GM12878 (cell line): Measurements from ENCODE around the gene CYB561A3. TPM values are rescaled to one million over a fixed set of nuclear protein-coding genes. Genes with fewer than 3 reads are reported as not detected.

Experiments used
- ATAC-seq: fragments of 200-7000 bp; cut with Tn5 transposase; 3 replicates; pipeline ENCODE4 v1.9.1; 2020; ENCODE audit warnings: mild to moderate bottlenecking, moderate library complexity
- BruUV-seq: library from RNA; stranded (reverse); fragments of 400-500 nt; replicated peaks from 2 replicates; lab custom pipeline; 2021; lab: Mats Ljungman, UMichigan
- CTCF ChIA-PET: fragments of 300-600 bp; sonication (Branson Sonifier 250); formaldehyde crosslinking; extraction: SDS; loops from one replicate; lab custom pipeline; 2021; ENCODE audit warnings: inconsistent platforms; lab: Yijun Ruan, JAX
- POLR2A ChIA-PET: fragments of 350-600 bp; formaldehyde crosslinking; extraction: SDS; loops from one replicate; lab custom pipeline; 2021; ENCODE audit warnings: inconsistent platforms; lab: Charles Lee
- RAD21 ChIA-PET: fragments of 300-600 bp; sonication (Branson Sonifier 250); formaldehyde crosslinking; loops from one replicate; lab custom pipeline; 2023; ENCODE audit warnings: antibody characterized with exemption; ENCODE audit not compliant: unreplicated experiment; lab: Charles Lee
- SMC1A ChIA-PET: fragments of 300-600 bp; sonication (Branson Sonifier 250); formaldehyde crosslinking; loops from one replicate; lab custom pipeline; 2023; ENCODE audit not compliant: unreplicated experiment, uncharacterized antibody; lab: Charles Lee
- DNase-seq: peaks from one replicate; pipeline ENCODE4 v3.0.0-alpha.2; 2011; ENCODE audit warnings: low read depth, low spot score
- FAIRE-seq: peaks from 3 replicates; lab custom pipeline; 2011; peaks lifted over from hg19 to GRCh38; lab: Jason Lieb, UNC
- H2AFZ ChIP-seq: 2 replicates; pipeline ENCODE4 v1.6.0; 2011; ENCODE audit warnings: low read depth, low read length, control low read depth; ENCODE audit not compliant: control insufficient read depth
- H3K27ac ChIP-seq: 2 replicates; pipeline ENCODE4 v1.5.1; 2011; ENCODE audit warnings: control low read depth; ENCODE audit not compliant: control insufficient read depth, insufficient read depth
- H3K27me3 ChIP-seq, 2 experiments: replicated peaks in 1 of 2; 2 replicates each; pipeline versions ENCODE4 v1.6.0 to v1.6.1; 2011; ENCODE audit warnings: low read length in 1 of 2; ENCODE audit not compliant: control insufficient read depth in 2 of 2, insufficient read depth in 2 of 2
- H3K36me3 ChIP-seq, 2 experiments: 2 replicates each; pipeline ENCODE4 v1.5.1; 2011; ENCODE audit warnings: low read length in 1 of 2; ENCODE audit not compliant: control insufficient read depth in 2 of 2, insufficient read depth in 2 of 2
- H3K4me1 ChIP-seq: 2 replicates; pipeline ENCODE4 v1.6.1; 2011; ENCODE audit warnings: mild to moderate bottlenecking, low read length, moderate library complexity, mixed read lengths; ENCODE audit not compliant: control insufficient read depth, insufficient read depth
- H3K4me2 ChIP-seq: 2 replicates; pipeline ENCODE4 v1.6.0; 2011; ENCODE audit warnings: control low read depth; ENCODE audit not compliant: control insufficient read depth, insufficient read depth
- H3K4me3 ChIP-seq: fragments of 200-600 bp; sonication (generic); 2 replicates; pipeline ENCODE4 v1.5.1; 2016
- H3K79me2 ChIP-seq: 2 replicates; pipeline ENCODE4 v1.6.0; 2011; ENCODE audit warnings: low read length; ENCODE audit not compliant: control insufficient read depth, insufficient read depth
- H3K9ac ChIP-seq: 2 replicates; pipeline ENCODE4 v1.8.0; 2011; ENCODE audit warnings: low read length, control low read depth, mixed read lengths; ENCODE audit not compliant: control insufficient read depth, insufficient read depth
- H3K9me3 ChIP-seq: replicated peaks from 3 replicates; pipeline ENCODE4 v1.5.1; 2011; ENCODE audit warnings: mild to moderate bottlenecking, low read length; ENCODE audit not compliant: control insufficient read depth, insufficient read depth
- H4K20me1 ChIP-seq: 2 replicates; pipeline ENCODE4 v1.6.0; 2011; ENCODE audit not compliant: control insufficient read depth, insufficient read depth
- CREM ChIP-seq: IDR thresholded peaks from 2 replicates; pipeline ENCODE4 v1.6.1; 2014; ENCODE audit warnings: antibody characterized with exemption, low read depth
- MAX ChIP-seq: IDR thresholded peaks from 2 replicates; pipeline ENCODE4 v1.6.1; 2012; ENCODE audit warnings: low read depth, low read length, improper control_type of control experiment
- MEF2A ChIP-seq: IDR thresholded peaks from 2 replicates; pipeline ENCODE4 v1.6.1; 2011; ENCODE audit warnings: low read depth, mild to moderate bottlenecking, low read length, moderate library complexity; ENCODE audit not compliant: insufficient read depth
- PML ChIP-seq: IDR thresholded peaks from 2 replicates; pipeline ENCODE4 v1.6.1; 2012; ENCODE audit warnings: low read length, inconsistent platforms
- RAD51 ChIP-seq: fragments of 450-650 bp; IDR thresholded peaks from 2 replicates; pipeline ENCODE4 v1.6.1; 2016; ENCODE audit warnings: moderate library complexity, mild to moderate bottlenecking, inconsistent platforms
- RCOR1 ChIP-seq: conservative IDR thresholded peaks from 2 replicates; pipeline ENCODE4 v1.6.1; 2012; ENCODE audit warnings: low read depth, low read length, improper control_type of control experiment
- RELA ChIP-seq: fragments of 450-650 bp; IDR thresholded peaks from 2 replicates; pipeline ENCODE4 v1.8.0; 2014; ENCODE audit warnings: borderline replicate concordance; ENCODE audit not compliant: partially characterized antibody
- SIN3A ChIP-seq: IDR thresholded peaks from 2 replicates; pipeline ENCODE4 v1.6.1; 2012; ENCODE audit warnings: low read depth, low read length, improper control_type of control experiment
- SMAD1 ChIP-seq: fragments of 450-650 bp; IDR thresholded peaks from 2 replicates; pipeline ENCODE4 v1.6.1; 2018; ENCODE audit warnings: mild to moderate bottlenecking, low read depth; ENCODE audit not compliant: partially characterized antibody
- WRNIP1 ChIP-seq: IDR thresholded peaks from 2 replicates; pipeline ENCODE4 v1.6.1; 2011; ENCODE audit warnings: low read depth, low read length, improper control_type of control experiment, borderline replicate concordance
- WGBS: methylation state at CpG from one replicate; pipeline ENCODE4 v1.1.6; 2016; ENCODE audit warnings: low lambda C conversion rate; ENCODE audit not compliant: insufficient replicate concordance, insufficient coverage; ENCODE audit errors: missing lambda C conversion rate; 5-methylcytosine and 5-hydroxymethylcytosine counted together
- in situ Hi-C: fragments of 300-500 bp; cut with MboI; formaldehyde crosslinking; loops from 9 replicates; pipeline ENCODE4 v1.14.3; 2018; ENCODE audit warnings: mixed read lengths
- intact Hi-C: fragments of 100-400 bp; cut with micrococcal nuclease; formaldehyde crosslinking; loops from one replicate; pipeline ENCODE4 v1.14.2; 2022; ENCODE audit not compliant: unreplicated experiment
- polyA plus RNA-seq, 11 experiments: library from polyadenylated mRNA; depleted of rRNA in 4 of 11; unstranded in 6 of 11; stranded (reverse) in 5 of 11; fragments of >200 nt; fragmentation: Nextera tagmentation in 4 of 11; fragmentation: Illumina TruSeq in 1 of 11; extraction: Ambion mirVana in 4 of 11; extraction: Trizol in 1 of 11; gene quantifications; 1 replicate in 1 of 11; 2 replicates in 10 of 11; pipeline versions ENCODE4 v1.2.1 to v1.2.3, GENCODE V29; 2011 to 2016; ENCODE audit warnings: inconsistent platforms in 2 of 11, missing spikeins in 2 of 11, low read depth in 1 of 11
- total RNA-seq, 4 experiments: library from RNA; depleted of rRNA in 3 of 4; stranded (reverse); fragments of >200 nt in 3 of 4; fragmentation: Illumina TruSeq in 1 of 4; extraction: Trizol in 1 of 4; gene quantifications; 2 replicates each; pipeline versions ENCODE4 v1.2.1 to v1.2.3, GENCODE V29; 2013 to 2021
- TF ChIP-seq, protein P1 (sequence below): fragments of 450-650 bp; IDR thresholded peaks from 2 replicates; pipeline ENCODE4 v1.6.1; 2016; ENCODE audit warnings: mild to moderate bottlenecking
- TF ChIP-seq, protein P2 (sequence below): fragments of 450-650 bp; formaldehyde crosslinking; IDR thresholded peaks from 2 replicates; pipeline ENCODE4 v1.4.0; 2020; ENCODE audit warnings: mild to moderate bottlenecking, moderate library complexity

CYB561A3 gene
- total and polyA plus RNA-seq, 10 of the 15 experiments (the other 5 are each of a cell fraction or from before 2014, with no cell fraction given): 40.1 to 169 (median 74.4) TPM

DNA sequence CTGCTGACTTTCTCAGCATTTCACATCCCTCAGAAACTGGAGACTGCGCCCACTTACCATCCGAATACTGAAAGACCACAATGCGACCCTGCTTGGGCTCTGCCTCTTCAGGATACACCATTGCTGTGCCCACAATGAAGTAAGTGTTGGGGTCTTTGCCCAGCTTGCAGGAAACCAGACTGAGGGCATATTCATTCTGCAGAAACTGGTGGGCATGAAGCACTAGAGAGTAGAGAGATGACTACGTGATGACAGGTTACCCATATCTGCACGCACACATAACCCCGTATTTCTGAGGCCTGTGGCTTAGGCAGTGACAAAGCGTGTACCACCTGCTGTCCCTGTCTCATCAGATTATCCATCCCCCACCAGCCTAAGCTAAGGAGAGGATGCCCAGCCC lies 51.9 kb downstream of the CYB561A3 start:
- no peaks in the 10 kb centered on the region for H3K4me1 ChIP-seq
- FAIRE-seq (no peak), DNase-seq (no peak), ATAC-seq (no peak)
- TF ChIP-seq WRNIP1 (no peak), RAD51 (no peak), MAX (no peak), MEF2A (no peak), RCOR1 (no peak), RELA (no peak), CREM (no peak), SMAD1 (no peak), PML (no peak), SIN3A (no peak)
- TF ChIP-seq, protein P1, sequence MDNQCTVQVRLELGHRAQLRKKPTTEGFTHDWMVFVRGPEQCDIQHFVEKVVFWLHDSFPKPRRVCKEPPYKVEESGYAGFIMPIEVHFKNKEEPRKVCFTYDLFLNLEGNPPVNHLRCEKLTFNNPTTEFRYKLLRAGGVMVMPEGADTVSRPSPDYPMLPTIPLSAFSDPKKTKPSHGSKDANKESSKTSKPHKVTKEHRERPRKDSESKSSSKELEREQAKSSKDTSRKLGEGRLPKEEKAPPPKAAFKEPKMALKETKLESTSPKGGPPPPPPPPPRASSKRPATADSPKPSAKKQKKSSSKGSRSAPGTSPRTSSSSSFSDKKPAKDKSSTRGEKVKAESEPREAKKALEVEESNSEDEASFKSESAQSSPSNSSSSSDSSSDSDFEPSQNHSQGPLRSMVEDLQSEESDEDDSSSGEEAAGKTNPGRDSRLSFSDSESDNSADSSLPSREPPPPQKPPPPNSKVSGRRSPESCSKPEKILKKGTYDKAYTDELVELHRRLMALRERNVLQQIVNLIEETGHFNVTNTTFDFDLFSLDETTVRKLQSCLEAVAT: no peak
- TF ChIP-seq, protein P2, sequence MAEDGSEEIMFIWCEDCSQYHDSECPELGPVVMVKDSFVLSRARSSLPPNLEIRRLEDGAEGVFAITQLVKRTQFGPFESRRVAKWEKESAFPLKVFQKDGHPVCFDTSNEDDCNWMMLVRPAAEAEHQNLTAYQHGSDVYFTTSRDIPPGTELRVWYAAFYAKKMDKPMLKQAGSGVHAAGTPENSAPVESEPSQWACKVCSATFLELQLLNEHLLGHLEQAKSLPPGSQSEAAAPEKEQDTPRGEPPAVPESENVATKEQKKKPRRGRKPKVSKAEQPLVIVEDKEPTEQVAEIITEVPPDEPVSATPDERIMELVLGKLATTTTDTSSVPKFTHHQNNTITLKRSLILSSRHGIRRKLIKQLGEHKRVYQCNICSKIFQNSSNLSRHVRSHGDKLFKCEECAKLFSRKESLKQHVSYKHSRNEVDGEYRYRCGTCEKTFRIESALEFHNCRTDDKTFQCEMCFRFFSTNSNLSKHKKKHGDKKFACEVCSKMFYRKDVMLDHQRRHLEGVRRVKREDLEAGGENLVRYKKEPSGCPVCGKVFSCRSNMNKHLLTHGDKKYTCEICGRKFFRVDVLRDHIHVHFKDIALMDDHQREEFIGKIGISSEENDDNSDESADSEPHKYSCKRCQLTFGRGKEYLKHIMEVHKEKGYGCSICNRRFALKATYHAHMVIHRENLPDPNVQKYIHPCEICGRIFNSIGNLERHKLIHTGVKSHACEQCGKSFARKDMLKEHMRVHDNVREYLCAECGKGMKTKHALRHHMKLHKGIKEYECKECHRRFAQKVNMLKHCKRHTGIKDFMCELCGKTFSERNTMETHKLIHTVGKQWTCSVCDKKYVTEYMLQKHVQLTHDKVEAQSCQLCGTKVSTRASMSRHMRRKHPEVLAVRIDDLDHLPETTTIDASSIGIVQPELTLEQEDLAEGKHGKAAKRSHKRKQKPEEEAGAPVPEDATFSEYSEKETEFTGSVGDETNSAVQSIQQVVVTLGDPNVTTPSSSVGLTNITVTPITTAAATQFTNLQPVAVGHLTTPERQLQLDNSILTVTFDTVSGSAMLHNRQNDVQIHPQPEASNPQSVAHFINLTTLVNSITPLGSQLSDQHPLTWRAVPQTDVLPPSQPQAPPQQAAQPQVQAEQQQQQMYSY (CRISPR knock-in tag): no peak
- SMC1A ChIA-PET: interaction anchor here (0.9 to 2.0 kb wide), 4 partner anchors 8 to 76 kb away, joined by 3 to 5 read pairs (median 3); no protein-coding TSS in a partner anchor
- no peaks in the 10 kb centered on the region for H3K9me3 ChIP-seq
- no peak overlapping the region for H3K4me2 ChIP-seq
- 99% methylated on average over 7 of the region's 7 CpGs for WGBS
- H2AFZ ChIP-seq: no peak overlapping the region
- POLR2A ChIA-PET: interaction anchor here (0.7 kb wide), 1 partner anchor 60 kb away, joined by 3 read pairs; no protein-coding TSS in a partner anchor
- H3K4me3 ChIP-seq: no peak overlapping the region
- peaks cover 41 to 51% of the 10 kb centered on the region in 2 experiments for H3K36me3 ChIP-seq
- BruUV-seq: no TSS peak
- no peaks in the 10 kb centered on the region for H3K27me3 ChIP-seq
- intact Hi-C loops: no loop called here
- no peaks in the 10 kb centered on the region for H4K20me1 ChIP-seq
- RAD21 ChIA-PET: no interaction called here
- CTCF ChIA-PET: interaction anchor here (1.0 to 1.8 kb wide), 4 partner anchors 22 to 84 kb away, joined by 3 read pairs; no protein-coding TSS in a partner anchor
- no peak overlapping the region for H3K27ac ChIP-seq
- no peaks in the 10 kb centered on the region for H3K79me2 ChIP-seq
- in situ Hi-C loops: no loop called here
- no peak overlapping the region for H3K9ac ChIP-seq
